Measurements from ENCODE around the gene APC2.

The APC2 gene

DNA sequence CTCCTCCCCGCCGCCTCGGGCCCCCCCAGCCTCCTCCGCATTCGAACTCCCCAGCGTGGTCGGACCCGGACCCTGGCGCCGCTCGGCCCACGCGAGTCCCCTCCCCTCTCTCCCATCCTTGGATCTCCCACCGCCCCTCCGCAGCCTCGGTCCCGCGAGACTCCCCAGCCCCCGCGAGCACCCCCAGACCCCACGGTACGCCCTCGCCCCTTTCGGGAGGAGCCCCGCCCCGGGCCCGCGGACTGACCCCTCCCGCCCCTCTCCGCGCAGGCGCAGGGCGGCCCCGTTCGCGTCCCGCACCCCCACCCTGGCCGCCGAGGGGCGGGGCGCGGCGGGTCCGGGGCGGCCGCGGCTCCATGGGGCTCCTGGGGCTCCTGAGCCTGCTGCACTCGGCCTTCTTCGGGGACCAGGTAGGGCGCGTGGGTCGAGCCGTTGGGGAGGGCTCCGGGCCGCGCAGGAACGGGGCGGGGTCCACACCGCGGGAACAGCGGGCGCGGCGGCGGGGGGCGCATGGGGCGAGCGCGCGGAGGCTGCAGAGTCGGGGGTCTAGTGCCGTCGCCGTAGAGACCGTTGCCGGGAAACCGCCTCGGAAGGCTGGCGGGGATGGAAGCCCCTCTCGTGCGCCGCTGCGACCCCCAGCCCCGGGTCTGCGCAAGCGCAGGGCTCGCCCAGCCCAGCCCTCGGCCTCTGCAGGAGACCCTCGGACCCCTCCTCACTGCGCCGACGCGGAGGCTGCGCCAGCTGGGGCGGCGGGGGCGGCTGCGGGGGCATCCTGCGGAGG is 3.8 kb upstream of the APC2 start:
- no peak for TF ChIP-seq CTCF (IDR thresholded peaks at IDR 0.05; ENCODE audit: borderline replicate concordance, insufficient read depth, low read depth, low read length)
- H3K4me3 ChIP-seq (ENCODE audit: low read depth, low read length): no peak overlapping the region

- H3K4me3 ChIP-seq (ENCODE audit: low read depth, low read length): no peak overlapping the region
- no peak for TF ChIP-seq CTCF (IDR thresholded peaks at IDR 0.05; ENCODE audit: borderline replicate concordance, insufficient read depth, low read depth, low read length)
Observed at GRCh38 chr19:1446713-1447481, 3.0 kb upstream of the APC2 start.

- H3K4me3 ChIP-seq (ENCODE audit: low read depth, low read length): no peak overlapping the region
- TF ChIP-seq CTCF (IDR thresholded peaks at IDR 0.05; ENCODE audit: borderline replicate concordance, insufficient read depth, low read depth, low read length): no peak
Observed at GRCh38 chr19:1447504-1447903, 2.4 kb upstream of the APC2 start.

- TF ChIP-seq CTCF (IDR thresholded peaks at IDR 0.05; ENCODE audit: borderline replicate concordance, insufficient read depth, low read depth, low read length): no peak
- H3K4me3 ChIP-seq (ENCODE audit: low read depth, low read length): no peak overlapping the region
Observed at GRCh38 chr19:1447944-1448343, 2.0 kb upstream of the APC2 start.

- TF ChIP-seq CTCF (IDR thresholded peaks at IDR 0.05; ENCODE audit: borderline replicate concordance, insufficient read depth, low read depth, low read length): no peak
Observed at GRCh38 chr19:1450735-1451731, 1.1 kb downstream of the APC2 start.

DNA sequence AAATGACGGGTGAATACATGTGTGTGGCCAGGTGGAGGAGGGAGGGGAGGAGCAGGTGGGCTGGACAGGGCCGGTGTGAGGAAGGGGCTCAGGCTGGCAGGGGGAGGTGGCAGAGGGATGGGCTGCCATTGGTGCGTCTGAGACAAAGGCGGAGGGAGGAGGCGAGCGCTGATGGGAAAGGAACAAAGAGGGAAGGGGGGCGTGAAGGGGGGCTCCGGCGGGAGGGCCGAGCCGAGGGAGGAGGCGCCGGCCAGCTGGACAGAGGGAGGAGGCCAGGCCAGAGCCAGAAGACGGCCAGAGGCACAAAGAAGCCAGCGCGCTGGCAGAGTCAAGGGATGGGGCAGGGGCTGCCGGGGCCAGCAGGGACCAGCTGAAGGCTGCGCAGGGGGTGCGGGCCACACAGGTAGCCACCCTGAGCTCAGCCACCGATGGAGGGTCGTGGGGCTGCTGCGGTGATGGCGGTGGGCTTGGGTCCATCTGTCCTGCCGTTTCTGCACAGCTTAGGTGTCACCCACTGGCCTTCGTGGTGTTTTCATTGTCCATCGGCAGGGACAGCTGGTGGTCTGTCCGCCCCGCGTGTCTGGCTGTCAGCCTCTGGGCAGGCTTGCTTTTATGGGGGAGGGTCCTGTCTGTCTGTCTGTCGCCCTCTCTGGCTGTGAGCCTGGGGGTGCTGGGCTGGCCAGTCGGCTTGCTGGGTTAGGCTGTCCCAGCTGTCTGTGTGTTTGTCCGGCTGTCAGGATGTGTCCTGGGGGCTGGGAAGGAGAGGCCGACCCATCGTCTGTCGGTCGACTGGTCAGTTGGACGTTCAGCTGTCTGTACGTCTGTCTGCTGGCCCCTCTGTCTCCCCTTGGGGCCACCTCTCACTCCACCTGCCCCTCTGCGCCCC is 2.2 kb downstream of the APC2 start:
- no peak overlapping the region for H3K4me3 ChIP-seq (ENCODE audit: low read depth, low read length)
- no peak for TF ChIP-seq CTCF (IDR thresholded peaks at IDR 0.05; ENCODE audit: borderline replicate concordance, insufficient read depth, low read depth, low read length)

More at GRCh38 chr19:1450735-1451731, 1.1 kb downstream of the APC2 start:
- H3K4me3 ChIP-seq (ENCODE audit: low read depth, low read length): no peak overlapping the region
